ENCODE data around the gene DECR2. TPM values are rescaled to one million over a fixed set of nuclear protein-coding genes. Genes with fewer than 3 reads are reported as not detected.

The DECR2 gene
- total RNA-seq, 1 donor from 2014 or later: 21.5 TPM

DNA sequence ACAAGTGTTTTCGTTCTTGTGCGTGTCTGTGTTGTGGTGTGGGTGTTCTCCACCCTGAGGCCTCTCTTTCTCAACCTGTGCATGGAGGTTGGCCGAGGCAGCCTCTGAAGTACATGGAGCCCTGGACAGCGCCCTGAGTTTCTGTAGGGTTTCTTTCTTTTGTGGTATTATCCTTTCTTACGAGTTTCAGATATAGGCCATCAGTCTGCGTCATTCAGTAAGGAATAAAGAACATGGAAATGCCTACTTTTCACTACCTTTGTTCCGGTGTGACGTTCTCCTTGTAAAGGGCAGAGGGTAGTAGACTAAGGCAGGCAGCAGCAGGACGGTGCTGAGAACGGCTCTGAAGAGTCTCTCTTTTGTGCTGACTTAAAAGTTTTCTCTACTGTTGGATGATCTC is 42.3 kb downstream of the DECR2 start:
- H3K27ac Mint-ChIP-seq: peak overlapping the region; percentile 24
- TF ChIP-seq, protein P1, sequence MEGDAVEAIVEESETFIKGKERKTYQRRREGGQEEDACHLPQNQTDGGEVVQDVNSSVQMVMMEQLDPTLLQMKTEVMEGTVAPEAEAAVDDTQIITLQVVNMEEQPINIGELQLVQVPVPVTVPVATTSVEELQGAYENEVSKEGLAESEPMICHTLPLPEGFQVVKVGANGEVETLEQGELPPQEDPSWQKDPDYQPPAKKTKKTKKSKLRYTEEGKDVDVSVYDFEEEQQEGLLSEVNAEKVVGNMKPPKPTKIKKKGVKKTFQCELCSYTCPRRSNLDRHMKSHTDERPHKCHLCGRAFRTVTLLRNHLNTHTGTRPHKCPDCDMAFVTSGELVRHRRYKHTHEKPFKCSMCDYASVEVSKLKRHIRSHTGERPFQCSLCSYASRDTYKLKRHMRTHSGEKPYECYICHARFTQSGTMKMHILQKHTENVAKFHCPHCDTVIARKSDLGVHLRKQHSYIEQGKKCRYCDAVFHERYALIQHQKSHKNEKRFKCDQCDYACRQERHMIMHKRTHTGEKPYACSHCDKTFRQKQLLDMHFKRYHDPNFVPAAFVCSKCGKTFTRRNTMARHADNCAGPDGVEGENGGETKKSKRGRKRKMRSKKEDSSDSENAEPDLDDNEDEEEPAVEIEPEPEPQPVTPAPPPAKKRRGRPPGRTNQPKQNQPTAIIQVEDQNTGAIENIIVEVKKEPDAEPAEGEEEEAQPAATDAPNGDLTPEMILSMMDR (conservative IDR thresholded peaks at IDR 0.05): no peak

DNA sequence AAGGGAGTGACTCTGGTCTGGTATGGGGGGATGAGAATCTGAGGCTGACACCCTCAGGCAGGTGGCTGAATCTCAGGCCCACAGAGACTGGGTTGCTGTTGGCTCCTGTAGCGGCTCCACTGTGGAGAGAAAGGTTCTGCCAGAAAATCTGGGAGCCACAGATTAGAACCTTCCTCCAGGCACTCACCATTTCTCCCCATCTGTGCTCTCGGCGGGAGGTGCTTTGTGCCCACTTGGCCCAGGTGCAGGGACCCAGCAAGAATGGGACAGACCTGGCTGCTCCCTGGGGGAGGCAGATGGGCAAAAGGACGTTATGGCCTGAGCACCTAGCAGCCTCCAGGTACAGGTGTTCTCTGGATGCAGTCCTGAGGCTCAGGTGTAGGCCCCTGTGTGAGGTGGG is 43.9 kb downstream of the DECR2 start:
- H3K4me1 Mint-ChIP-seq (ENCODE audit: unreplicated experiment): peaks cover 19% of the 10 kb centered on the region
- TF ChIP-seq, protein P1 (conservative IDR thresholded peaks at IDR 0.05): no peak
- H3K27ac Mint-ChIP-seq: no peak overlapping the region
- DNase-seq (ENCODE audit: extremely low spot score, unreplicated experiment): no peak
- peaks cover under 1% of the 10 kb centered on the region for H3K9me3 Mint-ChIP-seq
- H3K27me3 Mint-ChIP-seq: no peaks in the 10 kb centered on the region
- H3K36me3 Mint-ChIP-seq: peaks cover 14% of the 10 kb centered on the region
- no peak overlapping the region for H3K4me3 Mint-ChIP-seq

More for the DNA sequence above, 42.3 kb downstream of the DECR2 start:
- Mint-ChIP-seq H3K36me3 (peaks cover 19% of the 10 kb centered on the region), H3K4me1 (ENCODE audit: unreplicated experiment) (peaks cover 21% of the 10 kb centered on the region), H3K4me3 (no peak overlapping the region), H3K9me3 (no peaks in the 10 kb centered on the region), H3K27me3 (no peaks in the 10 kb centered on the region)
- no peak for DNase-seq (ENCODE audit: extremely low spot score, unreplicated experiment)

DNA sequence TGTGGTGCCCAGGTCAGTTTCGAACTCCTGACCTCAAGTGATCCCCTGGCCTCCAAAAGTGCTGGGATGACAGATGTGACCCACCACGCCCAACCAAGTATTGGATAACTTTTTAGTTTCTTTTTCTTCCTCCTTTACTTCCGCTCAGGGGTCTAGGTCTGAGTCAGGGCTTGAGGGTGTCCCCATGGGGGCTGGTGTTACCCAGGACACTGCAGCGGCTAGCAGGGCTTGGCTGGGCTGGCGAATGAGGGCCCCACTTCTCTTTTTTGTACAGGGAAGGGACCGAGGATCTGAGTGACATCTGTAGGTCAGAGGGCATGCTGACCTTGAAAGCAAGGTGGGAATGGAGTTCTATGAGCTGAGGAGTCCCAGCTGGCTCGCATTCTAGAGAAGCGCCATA is 48.7 kb downstream of the DECR2 start:
- peaks cover 4% of the 10 kb centered on the region for H3K9me3 Mint-ChIP-seq
- H3K4me1 Mint-ChIP-seq (ENCODE audit: unreplicated experiment): peaks cover 9% of the 10 kb centered on the region
- no peaks in the 10 kb centered on the region for H3K27me3 Mint-ChIP-seq
- H3K36me3 Mint-ChIP-seq: peaks cover 7% of the 10 kb centered on the region
- no peak for DNase-seq (ENCODE audit: extremely low spot score, unreplicated experiment)
- H3K4me3 Mint-ChIP-seq: no peak overlapping the region
- H3K27ac Mint-ChIP-seq: peak overlapping the region; percentile 75
- TF ChIP-seq, protein P1 (conservative IDR thresholded peaks at IDR 0.05): no peak

DNA sequence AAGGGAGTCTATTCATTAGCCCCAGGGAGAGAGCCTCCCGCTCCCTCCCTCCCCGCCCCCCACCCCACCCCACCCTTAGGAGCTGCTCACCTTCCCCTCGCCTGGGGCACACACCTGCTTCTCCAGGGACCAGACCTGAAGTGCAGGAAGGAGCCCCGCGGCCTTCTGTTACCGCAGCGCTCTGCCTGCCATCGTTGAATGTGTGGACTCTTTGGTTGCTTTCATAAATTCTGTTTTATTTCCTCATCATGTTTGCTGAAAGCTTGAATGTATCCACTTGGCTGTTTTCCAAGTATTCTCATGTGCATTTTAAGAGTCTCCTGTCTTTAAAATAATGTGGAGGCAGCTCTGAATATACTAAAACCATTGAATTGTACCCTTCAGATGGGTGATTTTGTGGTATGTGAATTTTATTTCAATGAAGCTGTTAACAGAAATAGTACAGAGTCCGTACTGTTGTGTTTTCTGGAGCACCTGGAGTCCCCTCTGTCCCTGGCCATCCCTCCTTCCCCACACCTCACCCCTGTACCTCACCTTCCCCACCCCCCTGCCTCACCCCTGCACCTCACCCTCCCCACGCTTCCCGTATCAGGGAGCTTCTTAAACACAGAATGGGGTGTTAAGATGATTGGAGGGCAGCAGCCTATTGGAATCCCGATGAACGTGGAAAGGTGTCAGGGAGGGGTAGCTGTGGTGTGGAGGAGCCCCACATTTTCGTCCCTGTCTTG is 49.3 kb downstream of the DECR2 start:
- Mint-ChIP-seq H3K4me1 (ENCODE audit: unreplicated experiment) (peaks cover 9% of the 10 kb centered on the region), H3K27me3 (no peaks in the 10 kb centered on the region), H3K4me3 (peak overlapping the region; percentile 74), H3K9me3 (peaks cover 4% of the 10 kb centered on the region), H3K27ac (peak overlapping the region; percentile 75), H3K36me3 (peaks cover 7% of the 10 kb centered on the region)
- TF ChIP-seq, protein P1 (conservative IDR thresholded peaks at IDR 0.05): no peak
- no peak for DNase-seq (ENCODE audit: extremely low spot score, unreplicated experiment)

DNA sequence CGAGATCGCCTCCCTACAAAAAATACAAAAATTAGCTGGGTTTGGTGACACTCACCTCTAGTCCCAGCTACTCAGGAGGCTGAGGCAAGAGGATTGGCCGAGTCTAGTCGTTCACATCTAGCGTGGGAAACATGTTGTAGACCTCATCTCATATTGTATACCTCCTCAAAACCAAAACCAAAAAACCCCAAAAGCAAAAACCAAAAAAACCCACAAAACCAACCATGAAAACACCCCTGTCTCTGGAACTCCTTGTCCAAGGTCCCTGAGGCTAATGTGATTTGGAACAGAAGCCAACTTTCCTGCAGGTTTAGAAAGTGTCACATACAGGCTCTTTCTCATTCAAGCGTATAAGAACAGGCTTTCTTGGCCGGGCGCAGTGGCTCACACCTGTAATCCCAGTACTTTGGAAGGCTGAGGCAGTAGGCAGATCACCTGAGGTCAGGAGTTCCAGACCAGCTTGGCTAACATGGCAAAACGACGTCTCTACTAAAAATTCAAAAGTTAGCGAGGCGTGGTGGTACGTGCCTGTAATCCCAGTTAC is 52.8 kb downstream of the DECR2 start:
- H3K27me3 Mint-ChIP-seq: no peaks in the 10 kb centered on the region
- H3K36me3 Mint-ChIP-seq: peaks cover 7% of the 10 kb centered on the region
- no peak overlapping the region for H3K27ac Mint-ChIP-seq
- TF ChIP-seq, protein P1 (conservative IDR thresholded peaks at IDR 0.05): no peak
- peaks cover 4% of the 10 kb centered on the region for H3K9me3 Mint-ChIP-seq
- H3K4me3 Mint-ChIP-seq: no peak overlapping the region
- DNase-seq (ENCODE audit: extremely low spot score, unreplicated experiment): no peak
- H3K4me1 Mint-ChIP-seq (ENCODE audit: unreplicated experiment): peaks cover 27% of the 10 kb centered on the region
